Psoas muscle (tissue), 8 donors: ENCODE data around the gene CACNA1D. TPM values are rescaled to one million over a fixed set of nuclear protein-coding genes. Genes with fewer than 3 reads are reported as not detected.

Experiments used
- ATAC-seq, 4 donors: fragments of 200-7000 bp; cut with Tn5 transposase; one replicate each; pipeline ENCODE4 v1.9.1; 2020; ENCODE audit warnings: moderate library complexity in 3 of 4, mild to moderate bottlenecking in 2 of 4
- DNase-seq, 2 donors: peaks; one replicate each; pipeline ENCODE4 v3.0.0-alpha.2; 2020
- H3K27ac ChIP-seq: fragments of 200-600 bp; one replicate; pipeline ENCODE4 v1.8.0; 2022
- H3K27me3 ChIP-seq, 3 donors: fragments of 200-600 bp in 1 of 3; one replicate each; pipeline versions ENCODE4 v1.6.1 to v1.8.0; 2013 to 2022; ENCODE audit warnings: low read length in 2 of 3, mild to moderate bottlenecking in 2 of 3, moderate library complexity in 1 of 3; ENCODE audit not compliant: insufficient read depth in 3 of 3
- H3K36me3 ChIP-seq, 2 donors: fragments of 200-600 bp in 1 of 2; one replicate each; pipeline versions ENCODE4 v1.6.1 to v1.8.0; 2013 to 2022; ENCODE audit warnings: low read depth in 1 of 2, mild to moderate bottlenecking in 1 of 2, moderate library complexity in 1 of 2; ENCODE audit not compliant: insufficient read depth in 1 of 2
- H3K4me1 ChIP-seq: fragments of 200-600 bp; one replicate; pipeline ENCODE4 v1.8.0; 2022
- H3K4me3 ChIP-seq: fragments of 200-600 bp; one replicate; pipeline ENCODE4 v1.8.0; 2022; ENCODE audit warnings: mild to moderate bottlenecking
- H3K9me3 ChIP-seq: fragments of 200-600 bp; one replicate; pipeline ENCODE4 v1.8.0; 2022
- CTCF ChIP-seq: fragments of 200-600 bp; IDR thresholded peaks from one replicate; pipeline ENCODE4 v1.8.0; 2022; ENCODE audit warnings: antibody characterized with exemption
- WGBS, 3 donors: extraction: QIAGEN DNeasy Blood & Tissue Kit; methylation state at CpG; one replicate each; pipeline versions ENCODE4 v1.1.6 to v1.1.7; 2013; 5-methylcytosine and 5-hydroxymethylcytosine counted together
- intact Hi-C, 2 donors: fragments of 100-400 bp; cut with DNase I; formaldehyde crosslinking; loops; one replicate each; pipeline versions ENCODE4 v1.11.0 to v1.14.2; 2022
- polyA plus RNA-seq, 3 donors: library from polyadenylated mRNA; stranded (reverse); fragments of 200-250 nt; gene quantifications; one replicate each; pipeline ENCODE4 v1.2.3, GENCODE V29; 2013
- total RNA-seq, 4 donors: library from RNA; stranded (reverse); fragmentation: NEBNext Ultra II Directional in 2 of 4; extraction: Animal tissue kit (Norgen Biotek cat#: 25700) in 2 of 4; gene quantifications; one replicate each; pipeline versions ENCODE4 v1.2.1 to v1.2.4, GENCODE V29; 2021 to 2023
- donor health status: healthy with polysubstance abuse.
- donor health status: DM: no; HTN: no; CAD: no; lungs with moderate emphysema.
- donor health status: Bipolar disorder and iron deficiency.
- donor health status: healthy.
- donor health status: DM: yes; HTN: yes; CAD: no.
- donor health status: DM: no; HTN: no; CAD: no.
- donor health status: DM: no; HTN: no; CAD: no.
- donor health status: DM: yes; HTN: yes; CAD: no.

Gene CACNA1D
- total and polyA plus RNA-seq, 7 donors: 0.05 to 0.82 (median 0.28) TPM; not detected in 2

- TF ChIP-seq CTCF: no peak
- H3K36me3 ChIP-seq: no peaks in the 10 kb centered on the region
- DNase-seq (no peak), ATAC-seq (no peak)
- H3K27me3 ChIP-seq: peaks cover 7 to 57% (median 17%) of the 10 kb centered on the region in 3 donors
- H3K4me1 ChIP-seq: peaks cover 12% of the 10 kb centered on the region
- H3K4me3 ChIP-seq: no peak overlapping the region
- H3K9me3 ChIP-seq: no peaks in the 10 kb centered on the region
- WGBS, 3 donors: 64 to 68% (median 64%) methylated on average over 2 of the region's 2 CpGs
- intact Hi-C loops: no loop called here
- no peak overlapping the region for H3K27ac ChIP-seq
Measured at GRCh38 chr3:53496392-53496670, 1.9 kb downstream of the CACNA1D start.

GRCh38 chr3:53496984-53497383, 2.6 kb downstream of the CACNA1D start:
- intact Hi-C loops: no loop called here
- 63 to 71% (median 64%) methylated on average over 5 of the region's 5 CpGs for WGBS, 3 donors
- Histone ChIP-seq H3K27me3 (peaks cover 7 to 53% (median 17%) of the 10 kb centered on the region in 3 donors), H3K27ac (no peak overlapping the region), H3K4me1 (peaks cover 12% of the 10 kb centered on the region), H3K9me3 (no peaks in the 10 kb centered on the region), H3K36me3 (no peaks in the 10 kb centered on the region), H3K4me3 (no peak overlapping the region)
- no peak for DNase-seq
- ATAC-seq: no peak
- no peak for TF ChIP-seq CTCF

- Histone ChIP-seq H3K27ac (no peak overlapping the region), H3K9me3 (no peaks in the 10 kb centered on the region), H3K27me3 (peaks cover 15 to 36% (median 16%) of the 10 kb centered on the region in 3 donors), H3K4me1 (peaks cover 9% of the 10 kb centered on the region), H3K4me3 (no peak overlapping the region), H3K36me3 (no peaks in the 10 kb centered on the region)
- intact Hi-C loops: no loop called here
- TF ChIP-seq CTCF: no peak
- no peak for DNase-seq
- ATAC-seq: no peak
- WGBS, 3 donors: 62 to 78% (median 77%) methylated on average over 8 of the region's 8 CpGs
Measured at GRCh38 chr3:53498806-53499641, 4.6 kb downstream of the CACNA1D start.

- H3K4me3 ChIP-seq: no peak overlapping the region
- no peaks in the 10 kb centered on the region for H3K9me3 ChIP-seq
- no peaks in the 10 kb centered on the region for H3K36me3 ChIP-seq
- no peak overlapping the region for H3K27ac ChIP-seq
- H3K4me1 ChIP-seq: peaks cover 4% of the 10 kb centered on the region
- no peak for DNase-seq
- H3K27me3 ChIP-seq: peaks cover 15 to 27% (median 16%) of the 10 kb centered on the region in 3 donors
- no peak for TF ChIP-seq CTCF
- intact Hi-C loops: no loop called here
- ATAC-seq: no peak
- 80 to 97% (median 87%) methylated on average over 7 of the region's 7 CpGs for WGBS, 3 donors
Measured at GRCh38 chr3:53500165-53500777, 5.9 kb downstream of the CACNA1D start.
